SU-DHL-6 (cell line): Measurements from ENCODE around the gene TRIML1.

Experiments used
- CTCF ChIP-seq: fragments of 200-600 bp; sonication (generic); IDR thresholded peaks from one replicate; pipeline ENCODE4 v1.5.1; 2017; ENCODE audit warnings: antibody characterized with exemption, mild to moderate bottlenecking, low read length, moderate library complexity; ENCODE audit not compliant: insufficient read depth, poor library complexity, severe bottlenecking
- EZH2phosphoT487 ChIP-seq: fragments of 200-600 bp; sonication (generic), shearing (Covaris generic); conservative IDR thresholded peaks from 2 replicates; pipeline ENCODE4 v1.6.1; 2018; ENCODE audit warnings: mild to moderate bottlenecking, antibody characterized with exemption, low read length, moderate library complexity, mixed read lengths

GRCh38 chr4:188195389-188195985, 56.2 kb downstream of the TRIML1 start:
- no peak for TF ChIP-seq EZH2phosphoT487
- no peak for TF ChIP-seq CTCF
